Tibial nerve (tissue), 4 donors: ENCODE measurements around the gene TNS3.

Experiments
- CTCF ChIP-seq, 5 experiments: fragments of 200-600 bp in 3 of 5; fragments of 450-650 bp in 2 of 5; sonication (generic) in 3 of 5; IDR thresholded peaks; one replicate each; pipeline ENCODE4 v1.5.1; 2016 to 2019; ENCODE audit warnings: antibody characterized with exemption in 5 of 5, mild to moderate bottlenecking in 3 of 5, moderate library complexity in 2 of 5
- EP300 ChIP-seq, 2 donors: sonication (generic); formaldehyde crosslinking; IDR thresholded peaks; one replicate each; pipeline ENCODE4 v1.6.1; 2017; ENCODE audit warnings: antibody characterized with exemption in 2 of 2, mild to moderate bottlenecking in 1 of 2
- POLR2A ChIP-seq, 2 donors: fragments of 450-650 bp; IDR thresholded peaks; one replicate each; pipeline ENCODE4 v1.6.1; 2017; ENCODE audit warnings: antibody characterized with exemption in 2 of 2, mild to moderate bottlenecking in 2 of 2, moderate library complexity in 2 of 2

DNA sequence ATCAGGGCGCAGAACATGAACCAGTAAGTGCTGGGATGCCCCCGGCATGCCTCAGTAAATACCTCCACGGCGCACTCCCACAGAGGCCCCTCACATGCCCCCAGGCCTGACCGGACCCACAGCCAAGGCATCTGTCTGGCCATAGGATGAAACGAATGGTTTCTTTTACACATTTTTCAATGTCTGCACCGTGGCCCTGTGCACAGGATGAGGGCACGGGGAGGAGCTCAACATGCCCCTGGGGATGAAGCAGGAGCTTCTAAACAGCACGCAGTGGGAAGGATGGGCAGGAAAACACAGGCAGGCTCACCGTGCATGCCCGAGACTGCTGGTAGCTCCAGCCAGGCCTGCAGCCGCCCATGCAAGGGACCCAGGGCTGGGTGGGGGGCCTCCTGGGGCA lies 283.3 kb downstream of the TNS3 start:
- TF ChIP-seq POLR2A (IDR thresholded peaks at IDR 0.05) (no peak), CTCF (IDR thresholded peaks at IDR 0.05) (no peak), EP300 (IDR thresholded peaks at IDR 0.05) (no peak)
